Measurements from ENCODE around the gene C5orf34.
"Not testable (repeated sequence)": the region's sequence is repeated elsewhere in the genome, so short reads cannot be mapped to it uniquely, and the experiment has no call there.

C5orf34 gene, protein sequence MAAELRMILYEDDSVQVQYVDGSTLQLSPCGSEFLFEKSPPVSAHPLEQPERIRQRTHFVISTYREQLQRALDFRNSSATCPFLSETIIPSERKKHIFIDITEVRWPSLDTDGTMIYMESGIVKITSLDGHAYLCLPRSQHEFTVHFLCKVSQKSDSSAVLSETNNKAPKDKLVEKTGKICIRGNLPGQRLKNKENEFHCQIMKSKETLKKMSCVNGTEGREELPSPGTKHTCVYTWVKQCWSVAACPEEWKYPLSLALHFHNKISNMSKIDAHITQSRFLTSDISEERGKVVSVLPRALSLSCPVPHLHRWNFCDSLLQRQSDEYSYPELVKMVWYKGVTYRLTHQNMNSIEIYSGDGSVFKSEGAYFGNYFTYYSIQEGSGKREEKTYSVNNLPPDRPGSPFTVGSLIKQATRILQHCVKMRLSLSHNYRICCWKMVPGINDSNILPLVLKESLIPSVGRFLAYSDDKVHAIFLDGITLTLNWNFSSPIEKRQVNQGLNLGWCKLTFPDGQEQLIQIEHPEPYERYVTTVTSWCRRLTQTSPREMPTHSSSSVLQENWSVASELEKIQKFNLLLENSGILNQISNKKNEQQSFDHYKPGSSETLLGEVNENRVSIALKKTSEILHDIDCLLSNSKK

DNA sequence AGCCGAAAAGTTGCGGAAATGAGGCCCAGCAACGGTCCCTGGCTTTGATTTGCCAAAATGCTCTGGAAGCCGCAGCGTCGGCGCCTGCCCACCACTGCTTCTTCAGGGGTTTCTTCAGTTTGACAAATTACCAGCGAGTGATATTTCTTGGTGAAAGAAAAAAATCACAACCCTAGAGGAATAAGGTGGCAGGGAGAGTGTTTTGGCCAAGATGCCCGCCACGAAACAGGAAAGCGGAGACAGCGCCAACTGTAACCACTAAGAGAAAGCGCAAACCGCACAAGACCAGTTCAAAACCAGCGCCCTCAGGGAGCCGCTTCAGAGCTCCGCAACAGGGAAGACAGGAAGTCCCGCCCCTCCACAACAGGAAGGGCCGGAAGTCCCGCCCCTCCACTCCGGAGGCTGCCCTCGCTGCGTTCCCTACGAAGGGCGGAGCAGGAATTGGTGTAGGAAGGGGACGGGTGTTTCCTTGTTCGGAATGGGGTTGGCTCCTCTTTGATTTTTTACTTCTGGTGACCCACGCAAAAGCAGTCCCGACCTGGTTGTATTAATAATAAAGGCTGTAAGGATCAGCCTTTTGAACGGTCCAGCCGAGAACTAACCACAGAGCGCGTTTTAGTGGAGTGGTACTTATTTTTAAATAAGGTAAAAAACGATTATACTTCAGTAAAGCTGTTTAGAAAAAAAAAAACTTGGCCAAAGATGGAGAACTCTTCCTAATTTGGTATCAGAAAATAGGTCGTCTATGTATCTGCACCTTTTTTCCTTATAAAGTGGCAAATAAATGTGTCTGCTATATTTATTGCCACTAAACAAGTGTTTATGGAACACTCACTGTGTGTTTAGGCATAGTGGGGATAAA lies at the start of gene C5orf34:
C5orf34 (minus strand) TSS at position 333 of the 862 bp plus-strand sequence. CDS start 5,809 bp downstream, outside the sequence.
- peak; percentile 95 for DNase-seq

DNA sequence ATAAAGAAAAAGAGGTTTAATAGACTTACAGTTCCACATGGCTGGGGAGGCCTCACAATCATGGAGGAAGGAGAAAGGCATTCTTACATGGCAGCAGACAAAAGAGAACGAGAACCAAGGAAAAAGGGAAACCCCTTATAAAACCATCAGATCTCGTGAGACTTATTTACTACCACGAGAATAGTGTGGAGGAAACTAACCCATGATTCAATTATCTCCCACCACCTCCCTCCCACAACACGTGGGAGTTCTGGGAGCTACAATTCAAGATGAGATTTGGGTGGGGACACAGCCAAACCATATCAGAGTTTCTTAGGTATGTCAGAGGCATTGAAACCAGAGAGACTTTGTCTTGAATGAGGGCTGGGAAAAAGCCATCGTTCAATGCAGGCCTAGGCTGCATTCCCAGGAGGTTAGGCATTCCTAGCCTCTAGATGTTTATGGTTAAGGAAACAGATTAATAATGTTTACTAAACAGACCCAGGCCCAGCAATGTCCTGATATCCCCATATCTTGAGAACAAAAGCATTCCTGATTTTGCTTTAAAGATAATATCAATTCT lies 49.4 kb upstream of the C5orf34 start:
- DNase-seq = no peak

DNA sequence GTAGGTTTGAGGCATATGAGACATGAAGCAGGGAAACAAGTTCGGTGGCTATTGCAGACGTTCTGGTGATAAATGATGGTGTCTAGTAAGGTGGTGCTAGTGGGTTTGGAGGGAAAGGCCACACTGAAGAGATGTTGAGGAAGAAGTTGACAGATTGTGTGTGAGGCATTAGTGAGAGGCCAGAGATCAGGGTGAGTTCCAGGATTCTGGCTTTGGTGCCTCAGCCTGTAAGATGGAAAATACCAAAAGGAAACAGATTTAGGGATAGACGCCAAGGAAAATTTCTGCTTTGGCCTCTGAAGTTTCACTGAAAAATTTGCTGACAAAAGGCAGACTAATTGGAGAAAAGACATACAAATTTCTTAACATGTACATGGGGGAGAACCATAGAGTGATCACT lies 48.4 kb upstream of the C5orf34 start:
- no peak for DNase-seq

DNA sequence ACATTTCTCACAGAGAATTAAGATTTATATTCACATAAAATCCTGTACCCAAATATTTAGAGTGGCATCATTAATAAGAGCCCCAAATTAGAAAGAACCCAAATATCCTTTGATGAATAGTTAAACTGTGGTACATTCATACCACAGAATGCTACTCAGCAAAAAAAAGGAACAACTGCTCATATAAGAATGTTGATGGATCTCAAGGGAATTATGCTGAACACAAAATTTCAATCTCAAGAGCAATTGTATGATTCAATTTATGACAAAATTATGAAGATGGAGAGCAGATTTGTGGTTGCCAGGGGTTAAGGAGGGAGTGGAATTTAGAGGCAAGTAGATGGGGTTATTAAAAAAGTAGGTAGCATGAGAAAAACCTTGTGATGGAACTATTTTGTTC lies 46.4 kb upstream of the C5orf34 start:
- no peak for DNase-seq

DNA sequence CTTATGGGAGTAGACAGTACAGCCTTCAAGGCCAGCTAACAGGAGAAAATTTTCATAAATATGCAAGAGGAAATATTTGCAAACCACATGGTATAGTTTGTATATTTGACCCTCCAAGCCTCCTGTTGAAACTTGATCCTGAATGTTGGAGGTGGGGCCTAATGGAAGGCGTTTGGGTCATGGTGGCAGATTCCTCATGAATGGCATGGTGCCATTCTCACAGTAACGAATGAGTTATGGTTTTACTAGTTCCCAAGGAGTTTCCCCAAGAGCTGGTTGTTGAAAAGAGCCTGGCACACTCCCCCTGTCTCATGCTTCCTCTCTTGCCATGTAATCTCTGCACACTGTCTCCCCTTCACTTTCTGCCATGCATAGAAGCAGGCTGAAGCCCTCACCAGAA lies 45.2 kb upstream of the C5orf34 start:
- no peak for DNase-seq

DNA sequence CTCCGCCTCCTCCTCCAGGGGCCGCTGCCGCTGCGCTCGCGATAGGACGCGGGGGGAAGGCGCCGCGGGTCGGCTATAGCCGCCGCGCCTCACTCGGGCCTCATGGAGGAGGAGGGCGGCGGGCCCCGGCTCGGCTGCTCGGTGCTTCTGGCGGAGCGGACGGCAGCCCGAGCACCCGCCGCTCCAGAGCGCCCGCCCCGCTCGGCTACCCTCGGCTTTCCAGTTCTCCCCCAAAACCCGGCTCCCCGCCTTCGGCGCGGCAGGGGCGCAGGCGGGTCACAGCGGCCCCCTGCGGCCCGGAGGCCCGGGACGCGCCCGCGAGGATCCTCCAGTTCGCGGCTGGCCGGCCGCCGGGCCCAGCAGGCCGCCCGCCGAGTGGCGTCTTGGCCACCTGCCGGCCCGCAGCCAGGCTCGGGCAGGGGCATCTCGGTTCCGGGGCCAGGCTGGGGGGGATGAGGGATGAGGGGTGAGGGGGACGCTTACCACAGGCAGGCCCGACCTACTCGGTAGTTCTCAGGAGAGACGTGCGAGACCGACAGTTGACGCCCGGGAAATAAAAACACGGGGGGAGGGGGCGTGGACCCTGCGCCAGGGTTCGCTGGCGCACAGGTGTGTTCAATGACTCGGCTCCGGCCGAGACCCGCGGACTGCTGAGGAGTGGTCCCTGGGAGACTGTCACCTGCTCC lies 42.1 kb upstream of the C5orf34 start, which contains the start of gene PAIP1:
PAIP1 (minus strand) TSS at position 221 of the 686 bp plus-strand sequence. CDS start 231 bp downstream, outside the sequence.
- peak; percentile 85 for DNase-seq

DNA sequence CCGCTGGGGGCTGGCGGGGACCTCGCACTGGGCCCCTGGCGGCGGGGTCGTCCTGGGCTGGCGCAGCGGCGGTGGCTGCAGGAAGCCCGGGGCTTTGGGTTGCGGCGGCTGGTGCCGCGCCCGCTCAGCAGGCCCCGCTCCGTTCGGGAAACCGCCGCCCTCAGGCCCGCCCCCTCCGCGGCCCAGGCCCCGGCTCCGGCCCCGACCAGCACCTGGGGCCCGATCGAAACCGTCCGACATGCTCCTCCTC lies 41.6 kb upstream of the C5orf34 start:
- not testable (repeated sequence) for DNase-seq

DNA sequence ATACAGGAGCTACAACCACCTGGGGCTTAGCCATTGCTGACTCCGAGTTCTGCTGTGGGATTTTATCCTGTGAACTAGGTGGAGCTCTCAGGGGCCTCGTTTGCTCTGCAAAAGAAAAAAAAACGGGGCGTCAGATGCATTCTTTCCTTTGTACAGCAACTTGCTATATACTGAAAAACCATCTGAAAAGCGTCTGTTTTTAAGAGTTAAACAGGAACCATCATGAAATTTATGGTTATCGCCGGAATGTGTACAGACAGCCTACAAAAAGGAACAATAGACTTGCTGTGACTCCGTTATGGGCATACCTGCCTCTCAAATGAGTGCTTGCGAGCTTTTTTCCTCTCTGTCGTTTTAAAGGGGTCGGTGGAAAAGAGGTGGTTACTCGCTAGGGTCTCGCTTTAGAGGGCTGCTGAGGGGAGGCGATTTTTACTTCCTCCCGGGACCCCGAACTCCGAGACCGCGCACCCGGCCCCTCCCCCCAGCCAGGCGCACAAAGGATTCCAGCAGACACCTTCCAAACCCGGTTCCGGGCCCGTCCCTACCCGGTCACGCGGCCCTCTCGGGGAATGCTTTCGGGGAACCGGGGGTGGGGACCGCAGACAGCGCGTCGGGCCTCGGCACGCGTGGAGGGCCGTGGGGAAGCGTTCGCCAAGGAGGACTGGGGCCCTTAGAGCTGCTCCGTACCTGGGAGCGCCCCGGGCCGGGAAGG lies 41.1 kb upstream of the C5orf34 start:
- DNase-seq = peak; percentile 32

DNA sequence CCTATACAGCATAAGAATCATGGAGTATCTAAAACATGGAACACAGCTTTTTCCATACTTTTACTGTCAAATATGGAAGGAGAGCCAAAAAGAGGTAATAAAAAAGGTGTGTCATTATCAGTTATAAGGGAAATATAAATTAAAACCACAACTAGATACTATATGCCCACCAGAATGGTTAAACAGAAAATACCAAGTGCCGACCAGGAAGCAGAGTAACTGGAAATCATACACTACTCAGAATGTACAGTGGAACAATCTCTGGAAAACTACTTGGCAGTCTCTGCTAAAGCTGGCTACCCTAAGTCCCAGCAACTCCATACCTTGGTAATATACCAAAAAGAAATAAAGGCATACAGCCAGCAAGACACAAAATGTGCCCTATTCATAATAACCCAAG lies 39.5 kb upstream of the C5orf34 start:
- DNase-seq = no peak

DNA sequence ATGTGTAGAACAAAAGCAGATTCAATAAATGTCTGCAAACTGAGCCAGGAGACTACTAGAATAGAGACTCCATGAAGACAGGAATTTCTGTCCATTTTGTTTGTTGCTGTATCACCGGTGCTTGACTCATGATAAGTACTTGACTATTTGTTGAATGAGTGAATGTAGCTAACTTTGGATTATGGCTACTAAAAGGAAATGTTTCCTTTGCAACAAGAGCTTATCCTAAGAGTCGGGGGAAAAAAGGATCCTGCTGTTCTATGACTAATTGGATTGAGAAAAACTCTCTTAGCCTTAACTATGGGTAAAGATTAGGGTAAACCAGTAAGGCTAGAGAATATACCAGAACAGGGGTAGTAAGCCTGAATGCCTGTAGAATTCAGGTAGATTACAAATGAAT lies 38.4 kb upstream of the C5orf34 start:
- no peak for DNase-seq

DNA sequence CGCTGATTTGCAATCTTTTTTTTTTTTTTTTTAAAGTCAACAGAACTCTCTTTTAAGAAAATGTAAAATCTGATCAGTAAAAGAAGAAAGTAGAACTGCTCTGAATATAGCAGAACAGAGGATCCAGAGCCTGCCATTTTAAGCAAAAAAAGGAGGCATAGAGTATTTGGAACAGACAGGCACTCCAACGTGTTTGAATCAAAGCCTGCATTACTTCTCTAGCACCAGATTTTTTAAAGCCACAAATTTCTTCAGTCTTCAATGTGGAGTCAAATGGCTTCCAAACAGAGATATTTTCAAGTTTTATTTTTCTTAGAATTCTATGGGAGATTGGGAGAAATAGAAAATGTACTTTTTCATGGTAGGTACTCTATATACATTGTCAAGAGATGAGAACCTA lies 36.8 kb upstream of the C5orf34 start:
- no peak for DNase-seq

DNA sequence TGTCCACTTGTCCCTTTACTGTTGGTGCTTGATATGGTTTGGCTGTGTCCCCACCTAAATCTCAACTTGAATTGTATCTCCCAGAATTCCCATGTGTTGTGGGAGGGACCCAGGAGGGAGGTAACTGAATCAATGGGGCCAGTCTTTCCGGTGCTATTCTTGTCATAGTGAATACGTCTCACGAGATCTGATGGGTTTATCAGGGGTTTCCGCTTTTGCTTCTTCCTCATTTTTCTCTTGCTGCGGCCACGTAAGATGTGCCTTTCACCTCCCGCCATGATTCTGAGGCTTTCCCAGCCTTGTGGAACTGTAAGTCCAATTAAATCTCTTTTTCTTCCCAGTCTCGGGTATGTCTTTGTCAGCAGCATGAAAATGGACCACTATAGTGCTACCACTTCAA lies 34.3 kb upstream of the C5orf34 start:
- DNase-seq = not testable (repeated sequence)

DNA sequence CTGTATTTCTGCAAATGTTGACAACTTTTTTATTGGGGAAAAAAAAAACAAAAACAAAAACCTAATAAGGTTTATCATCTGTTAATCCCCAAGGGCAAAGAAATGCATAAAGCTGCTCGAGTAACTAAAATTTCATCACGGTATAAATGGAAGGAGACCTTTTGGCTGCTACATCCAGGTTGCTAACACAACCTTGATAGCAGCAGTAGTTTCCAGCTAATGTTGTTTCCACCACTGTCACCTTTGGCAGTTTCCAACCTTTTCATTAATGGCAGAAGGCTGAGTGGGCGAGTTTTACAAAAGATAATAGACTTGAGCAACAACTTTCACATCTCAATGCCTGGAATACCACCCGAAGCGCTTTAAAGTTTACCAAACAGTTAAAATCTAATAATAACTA lies 33.4 kb upstream of the C5orf34 start:
- DNase-seq = no peak

DNA sequence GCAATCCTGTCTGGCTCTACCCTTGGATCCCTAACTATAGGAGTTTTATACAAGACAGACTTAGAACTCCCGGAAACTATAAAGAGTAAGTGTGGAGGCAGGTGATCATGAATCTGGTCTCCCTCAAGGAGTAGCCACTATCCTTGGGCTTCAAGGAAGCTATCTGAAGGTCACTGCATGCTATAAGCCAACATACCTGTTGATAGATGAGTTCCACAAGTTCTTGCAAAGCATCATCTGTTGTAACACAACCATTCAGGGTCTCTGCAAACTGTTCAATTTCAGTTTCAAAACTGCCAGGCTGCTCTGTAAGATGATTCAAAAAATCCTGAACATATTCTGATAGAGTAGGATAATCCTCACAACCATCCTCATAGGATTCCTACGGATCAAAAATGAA lies 32.6 kb upstream of the C5orf34 start:
- no peak for DNase-seq

DNA sequence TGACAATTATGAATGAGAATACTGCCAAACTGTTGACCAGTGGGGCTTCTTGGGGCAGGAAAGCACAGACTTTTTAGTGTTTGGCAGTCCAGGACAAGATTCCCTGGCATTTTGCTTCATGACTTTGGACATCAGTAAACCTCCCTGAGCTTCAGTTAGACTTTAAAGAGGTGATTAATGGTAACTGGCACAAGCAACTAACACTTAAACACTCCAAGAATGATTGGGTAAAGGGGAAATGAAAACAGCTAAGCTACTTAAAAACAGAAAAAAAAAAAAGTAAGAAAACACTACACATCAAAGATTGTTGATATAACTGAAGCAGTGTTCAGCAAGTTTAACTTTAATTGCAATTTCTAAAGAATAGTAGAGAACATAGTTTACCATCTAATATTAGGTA lies 28.5 kb upstream of the C5orf34 start:
- no peak for DNase-seq

DNA sequence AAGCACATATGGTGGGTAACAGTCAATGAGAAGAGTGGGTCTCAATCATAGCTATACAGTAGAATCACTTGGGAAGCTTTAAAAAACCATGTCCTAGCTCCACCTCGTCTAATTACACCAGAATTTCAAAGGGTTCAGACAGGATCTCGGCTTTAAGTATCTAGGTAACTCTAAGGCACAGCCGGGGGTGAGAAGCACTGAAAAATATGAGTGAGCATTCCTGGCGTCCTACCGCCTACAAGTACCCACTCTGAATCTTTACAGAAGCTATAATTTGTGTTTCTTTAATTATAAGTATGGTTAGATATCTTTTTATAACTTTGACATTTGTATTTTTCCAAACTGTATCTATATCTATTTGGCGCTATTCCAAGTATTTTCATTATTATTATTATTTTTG lies 25.8 kb upstream of the C5orf34 start:
- DNase-seq = no peak

DNA sequence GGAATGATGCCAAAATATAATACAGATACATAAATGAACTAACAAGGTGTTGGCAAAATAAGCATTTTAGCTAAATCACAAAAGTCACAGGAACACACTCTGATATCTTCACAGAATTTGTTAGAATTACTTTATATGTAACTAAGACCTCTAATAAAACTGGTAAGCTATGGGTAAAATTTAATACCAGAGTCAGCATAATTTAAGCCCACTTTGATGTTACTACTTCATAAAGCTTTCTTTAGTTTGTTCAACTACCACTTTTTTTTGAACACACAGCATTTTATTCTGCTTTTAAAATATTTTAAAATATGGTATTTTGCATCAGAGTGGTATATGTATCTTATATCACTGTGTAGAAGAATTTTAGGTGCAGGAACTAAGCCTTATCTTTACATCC lies 22.0 kb upstream of the C5orf34 start:
- no peak for DNase-seq

DNA sequence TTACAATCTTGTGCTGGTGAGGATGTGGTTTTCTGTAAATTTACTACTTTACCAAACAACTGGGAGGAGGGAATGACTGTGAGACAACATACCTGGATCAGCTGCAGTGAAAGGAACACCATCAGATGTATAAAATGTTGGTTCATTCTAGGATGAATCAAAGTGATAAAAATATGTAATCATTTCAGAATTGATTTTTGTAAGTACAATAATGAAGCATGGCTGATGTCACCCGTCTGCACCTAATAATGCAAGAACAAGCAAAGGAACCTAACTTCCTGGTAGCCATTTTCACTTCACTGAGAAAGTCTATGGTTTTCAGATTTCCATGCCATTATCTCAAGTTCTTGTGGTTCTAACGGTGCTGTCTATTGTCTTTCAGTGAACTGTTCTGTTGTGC lies 18.7 kb upstream of the C5orf34 start:
- no peak for DNase-seq

DNA sequence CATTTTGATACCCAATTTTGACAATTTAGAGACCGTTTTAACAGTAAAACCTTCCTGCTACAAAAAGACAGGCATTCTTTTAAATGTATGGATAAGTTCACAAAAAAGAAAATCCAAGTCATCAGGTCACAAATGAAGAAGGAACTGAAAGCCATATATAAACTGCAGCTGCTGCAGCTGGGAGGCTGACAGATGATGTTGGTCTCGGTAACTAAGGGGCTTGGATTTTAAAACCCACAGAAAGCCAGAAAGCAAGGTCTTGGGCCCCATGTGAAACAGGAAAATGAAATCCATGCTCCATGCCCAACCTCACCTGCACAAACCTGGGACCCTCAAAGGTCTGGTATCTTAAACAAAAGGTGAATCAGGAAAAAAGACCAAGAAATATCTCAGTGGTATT lies 15.7 kb upstream of the C5orf34 start:
- DNase-seq = no peak

DNA sequence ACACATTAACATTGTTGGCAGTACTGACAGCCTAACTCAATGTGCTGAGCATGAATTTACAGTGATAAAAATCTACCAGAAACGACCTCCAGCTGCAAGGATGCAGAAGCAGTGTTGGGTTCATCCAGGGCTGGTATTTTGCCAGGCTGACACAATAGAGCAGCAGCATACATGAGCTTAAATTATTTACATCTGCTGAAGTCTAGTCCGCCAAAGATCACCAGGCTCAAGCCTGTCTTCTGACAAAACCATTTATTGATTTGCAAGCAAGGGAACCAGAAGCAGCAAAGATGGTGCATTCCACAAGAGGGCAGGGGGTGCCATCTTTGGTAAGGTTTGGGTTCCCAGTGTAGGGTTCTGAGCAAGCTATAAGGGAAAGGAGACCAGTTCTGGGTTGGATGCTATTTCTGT lies 8.7 kb upstream of the C5orf34 start:
- DNase-seq = no peak

DNA sequence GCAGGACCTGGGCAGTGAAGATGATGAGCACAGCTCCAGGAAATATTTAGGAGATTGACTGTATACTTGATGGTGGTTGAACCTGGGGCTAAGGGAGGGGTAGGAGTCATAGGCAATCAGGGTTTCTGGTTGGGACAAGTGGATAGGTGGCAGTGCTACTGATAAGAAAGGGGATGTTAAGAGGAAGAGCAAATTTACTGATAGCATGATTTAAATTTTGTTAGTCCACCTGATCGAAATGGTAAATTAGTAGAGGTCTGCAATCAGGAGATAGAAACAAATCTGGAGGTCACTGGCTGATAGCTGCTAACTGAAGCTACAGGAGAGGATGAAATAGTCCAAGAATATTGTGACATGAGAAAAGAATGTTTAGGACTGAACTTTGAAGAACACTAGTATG lies 5.7 kb upstream of the C5orf34 start:
- no peak for DNase-seq

DNA sequence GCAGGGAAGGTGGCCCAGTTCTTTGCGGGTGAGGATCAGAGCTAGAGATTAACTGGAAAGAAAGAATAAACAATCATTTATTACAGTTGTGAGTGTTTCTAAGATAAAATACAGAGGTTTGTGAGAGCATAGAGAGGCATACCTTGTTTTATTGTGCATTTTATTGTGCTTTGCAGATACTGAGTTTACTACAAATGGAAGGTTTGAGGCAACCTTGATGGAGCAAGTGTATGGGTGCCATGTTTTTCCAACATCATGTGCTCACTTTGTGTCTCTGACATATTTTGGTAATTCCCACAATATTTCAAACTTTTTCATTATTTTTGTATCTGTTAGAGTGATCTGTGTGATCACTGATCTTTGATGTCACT lies 715 bp upstream of the C5orf34 start:
- no peak for DNase-seq

Measured in midbrain (tissue), 1 donor.